GM12892 (cell line): ENCODE results near the gene ZDHHC14.

Experiments
- DNase-seq: peaks from one replicate; pipeline ENCODE4 v3.0.0; 2011; ENCODE audit not compliant: insufficient read length
- FAIRE-seq: peaks from 2 replicates; lab custom pipeline; 2011; peaks lifted over from hg19 to GRCh38; lab: Jason Lieb, UNC
- POLR2A ChIP-seq: IDR thresholded peaks from 2 replicates; pipeline ENCODE4 v1.6.1; 2011; ENCODE audit warnings: low read depth, low read length, control low read depth
- POLR2AphosphoS5 ChIP-seq: IDR thresholded peaks from 2 replicates; pipeline ENCODE4 v1.6.1; 2011; ENCODE audit warnings: low read depth, low read length, control low read depth
- TAF1 ChIP-seq: IDR thresholded peaks from 2 replicates; pipeline ENCODE4 v1.6.1; 2011; ENCODE audit warnings: low read depth, mild to moderate bottlenecking, control low read depth, low read length, borderline replicate concordance

The ZDHHC14 gene

DNA sequence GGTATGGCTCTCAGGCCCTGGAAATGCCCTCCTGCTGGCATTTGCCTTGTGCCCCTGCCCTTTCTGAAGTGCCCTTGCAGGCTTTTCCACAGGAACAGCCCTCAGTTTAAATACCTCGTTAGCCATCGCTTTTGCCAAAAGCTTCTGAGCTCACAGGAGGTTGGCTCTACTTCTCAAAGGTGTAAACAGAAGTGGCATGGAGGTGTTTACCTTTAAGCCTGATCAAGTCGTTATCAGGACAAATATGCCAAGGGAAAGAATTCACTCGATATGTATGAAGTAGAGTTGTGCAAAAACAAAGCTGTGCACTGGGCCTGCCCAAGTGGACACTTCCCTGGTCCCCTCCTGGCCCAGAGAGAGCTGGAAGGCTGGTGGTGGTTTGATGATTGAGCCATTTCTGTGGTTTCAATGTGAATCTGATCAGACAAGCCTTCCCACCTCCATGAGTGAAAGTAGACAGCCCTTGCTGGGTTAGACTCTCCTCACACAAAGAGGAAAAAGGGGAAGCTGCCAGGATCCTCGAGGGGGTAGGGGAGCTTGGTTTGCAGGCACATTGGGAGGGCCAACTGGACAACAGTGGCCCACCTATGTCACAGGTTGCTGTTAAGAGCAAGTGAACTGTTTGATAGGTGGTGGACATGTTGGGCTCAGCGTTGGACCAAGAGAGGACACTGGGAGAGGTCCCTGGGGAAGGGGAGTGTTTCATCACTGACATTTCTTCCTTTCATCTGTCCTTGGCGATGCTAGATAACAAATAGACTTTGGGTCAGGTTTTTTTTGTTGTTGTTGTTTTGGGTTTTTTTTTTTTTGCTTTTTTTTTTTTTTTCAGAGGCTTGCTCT is 98.7 kb downstream of the ZDHHC14 start:
- FAIRE-seq, result no peak

DNA sequence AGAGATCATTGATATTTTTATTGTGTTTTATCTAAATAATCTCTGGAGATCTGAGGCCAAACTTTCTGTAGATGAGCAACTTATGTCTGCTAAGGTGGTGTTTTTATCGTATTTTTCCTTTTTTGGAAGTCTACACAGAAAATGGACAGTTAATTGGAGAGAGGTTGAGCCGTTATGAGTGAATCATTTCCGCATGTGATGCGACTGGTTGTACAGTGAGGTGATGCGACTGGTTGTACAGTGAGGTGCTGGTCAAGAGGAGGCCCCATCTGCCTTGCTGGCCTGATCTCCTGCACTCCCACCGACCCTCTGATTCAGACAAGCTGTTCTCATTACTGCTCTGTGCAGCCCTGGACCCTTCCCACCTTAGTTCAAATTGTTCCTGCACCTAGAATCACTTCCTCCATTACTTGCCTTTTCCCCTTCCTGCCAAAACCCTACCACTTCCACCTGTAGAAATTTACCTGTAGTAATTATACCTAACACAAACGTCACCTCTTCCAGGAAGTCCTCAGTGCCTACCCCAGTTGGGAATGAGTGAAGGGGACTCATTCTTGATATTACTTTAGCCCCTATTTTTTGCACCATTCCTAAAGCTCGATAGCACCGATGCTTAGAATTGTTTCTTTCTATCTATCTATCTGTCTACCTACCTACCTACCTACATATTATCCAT is 100.3 kb downstream of the ZDHHC14 start:
- DNase-seq (no peak), FAIRE-seq (no peak)

More for the DNA sequence above, 98.7 kb downstream of the ZDHHC14 start:
- TF ChIP-seq TAF1, result no peak
- no peak for TF ChIP-seq POLR2AphosphoS5
- no peak for TF ChIP-seq POLR2A
- no peak for DNase-seq

GRCh38 chr6:157481865-157482249 is 100.9 kb downstream of the ZDHHC14 start:
- no peak for FAIRE-seq
- DNase-seq, result no peak
- TF ChIP-seq POLR2AphosphoS5 (no peak), TAF1 (no peak), POLR2A (no peak)

More for the DNA sequence above, 100.3 kb downstream of the ZDHHC14 start:
- TF ChIP-seq POLR2A, result no peak
- no peak for TF ChIP-seq TAF1
- TF ChIP-seq POLR2AphosphoS5, result no peak

DNA sequence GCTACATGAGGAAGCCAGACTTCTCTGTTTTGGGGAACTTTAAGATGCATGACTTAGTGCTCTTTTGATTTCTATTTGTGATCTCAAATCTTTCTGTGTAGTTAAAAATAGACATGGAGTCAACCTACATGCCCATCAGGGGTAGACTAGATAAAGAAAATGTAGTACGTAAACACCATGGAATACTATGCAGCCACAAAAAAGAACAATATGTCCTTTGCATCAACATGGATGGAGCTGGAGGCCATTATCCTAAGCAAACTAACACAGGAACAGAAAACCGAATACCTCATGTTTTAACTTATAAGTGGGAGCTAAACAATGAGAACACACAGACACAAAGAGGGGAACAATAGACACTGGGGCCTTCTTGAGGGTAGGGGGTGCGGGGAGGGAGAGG is 102.8 kb downstream of the ZDHHC14 start:
- TF ChIP-seq POLR2AphosphoS5, result no peak
- TF ChIP-seq POLR2A, result no peak
- TF ChIP-seq TAF1, result no peak
- no peak for FAIRE-seq

GRCh38 chr6:157484181-157484580 is 103.2 kb downstream of the ZDHHC14 start:
- no peak for FAIRE-seq
- no peak for DNase-seq
- no peak for TF ChIP-seq POLR2AphosphoS5
- TF ChIP-seq TAF1, result no peak
- TF ChIP-seq POLR2A, result no peak

More for the DNA sequence above, 102.8 kb downstream of the ZDHHC14 start:
- DNase-seq, result no peak

DNA sequence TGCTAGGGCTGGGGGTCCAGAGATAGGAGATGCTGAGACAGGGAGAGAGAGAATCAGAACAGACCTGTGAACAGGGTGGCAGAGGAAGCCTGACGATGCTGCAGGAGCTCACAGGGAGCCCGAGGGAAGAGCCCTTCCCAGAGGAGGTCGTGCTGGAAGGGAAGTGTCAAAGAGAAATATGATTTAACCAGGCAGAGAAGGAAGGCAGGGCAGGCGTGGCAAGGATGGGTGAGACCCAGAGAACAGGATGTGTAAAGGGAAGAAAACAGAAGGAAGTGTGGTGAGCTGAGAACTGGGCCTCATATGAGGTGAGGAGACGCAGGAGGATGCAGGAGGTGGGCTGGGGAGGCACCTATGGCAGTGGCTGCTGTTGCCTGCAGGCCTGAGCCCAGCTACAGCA is 105.6 kb downstream of the ZDHHC14 start:
- no peak for TF ChIP-seq POLR2AphosphoS5
- no peak for TF ChIP-seq TAF1
- no peak for TF ChIP-seq POLR2A
- DNase-seq (no peak), FAIRE-seq (no peak)

DNA sequence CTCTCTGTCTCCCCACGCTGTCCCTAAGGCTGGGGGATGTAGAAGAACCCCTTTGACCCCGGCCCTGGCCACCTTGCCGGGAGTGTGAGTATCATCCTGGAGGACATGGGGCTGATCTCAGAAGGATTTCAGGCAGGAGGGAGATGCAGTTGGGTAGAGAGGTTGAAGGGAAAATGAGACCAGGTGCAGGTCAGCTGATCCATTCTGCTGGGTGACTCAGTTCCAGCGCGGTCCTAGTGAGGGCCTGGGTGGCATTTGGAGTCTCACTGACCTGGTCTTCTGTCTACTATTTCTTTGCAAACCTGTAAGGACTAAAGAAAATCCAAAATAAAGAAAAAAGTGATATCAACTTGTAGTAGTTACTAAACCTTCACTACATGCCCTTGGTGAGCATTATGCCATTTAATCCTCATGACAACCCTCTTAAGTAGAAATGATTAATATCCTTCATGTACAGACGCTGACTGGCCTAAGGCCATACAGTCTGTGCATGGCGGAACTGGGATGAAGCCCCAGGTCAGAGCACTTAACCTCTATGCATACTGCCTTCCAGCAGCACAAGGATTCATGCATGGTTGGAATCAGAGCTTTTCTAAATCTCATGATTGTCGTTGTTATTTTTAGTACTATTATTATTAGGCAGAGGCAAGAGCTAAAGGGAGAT is 106.3 kb downstream of the ZDHHC14 start:
- no peak for FAIRE-seq
- no peak for DNase-seq
- TF ChIP-seq POLR2AphosphoS5 (no peak), TAF1 (no peak), POLR2A (no peak)

- DNase-seq, result no peak
- no peak for FAIRE-seq
- no peak for TF ChIP-seq POLR2AphosphoS5
Measured at GRCh38 chr6:157488058-157488457, 107.1 kb downstream of the ZDHHC14 start.

GRCh38 chr6:157488716-157489118 is 107.7 kb downstream of the ZDHHC14 start:
- DNase-seq (no peak), FAIRE-seq (no peak)
- no peak for TF ChIP-seq TAF1
- no peak for TF ChIP-seq POLR2A
- no peak for TF ChIP-seq POLR2AphosphoS5

GRCh38 chr6:157490611-157491269 is 109.8 kb downstream of the ZDHHC14 start:
- FAIRE-seq (no peak), DNase-seq (no peak)
- TF ChIP-seq POLR2AphosphoS5 (no peak), TAF1 (no peak), POLR2A (no peak)

- no peak for TF ChIP-seq POLR2A
- no peak for FAIRE-seq
- no peak for DNase-seq
Measured at GRCh38 chr6:157491571-157492232, 110.7 kb downstream of the ZDHHC14 start.
